H1 (cell line): Measurements from ENCODE around the gene ACTG2. TPM values are rescaled to one million over a fixed set of nuclear protein-coding genes. Genes with fewer than 3 reads are reported as not detected.

ENCODE experiments used
- HDAC2 ChIP-seq, 2 experiments: fragments of 300-600 bp in 1 of 2; sonication (generic) in 1 of 2; IDR thresholded peaks; 2 replicates each; pipeline ENCODE4 v1.6.1; 2011 to 2012; ENCODE audit warnings: low read depth in 2 of 2, low read length in 2 of 2, mild to moderate bottlenecking in 2 of 2, moderate library complexity in 2 of 2, borderline replicate concordance in 1 of 2, inconsistent platforms in 1 of 2
- polyA plus RNA-seq, 7 experiments: library from polyadenylated mRNA; depleted of rRNA in 3 of 7; stranded (reverse) in 5 of 7; unstranded in 2 of 7; fragments of >200 nt in 5 of 7; fragments of 200-250 nt in 2 of 7; gene quantifications; 1 replicate in 5 of 7; 2 replicates in 1 of 7; 4 replicates in 1 of 7; pipeline versions ENCODE4 v1.2.1 to v1.2.3, GENCODE V29; 2011 to 2013; ENCODE audit warnings: missing spikeins in 2 of 7, mixed read lengths in 2 of 7
- total RNA-seq: library from RNA; stranded (reverse); fragmentation: NEBNext Ultra II Directional; extraction: Animal tissue kit (Norgen Biotek cat#: 25700); gene quantifications from 2 replicates; pipeline ENCODE4 v1.2.1, GENCODE V29; 2021

Gene ACTG2
- total and polyA plus RNA-seq, 2 of the 8 experiments (the other 6 are each of a cell fraction or from before 2014, with no cell fraction given) = 6.2 to 13.7 TPM

- TF ChIP-seq HDAC2 (IDR thresholded peaks at IDR 0.05; ENCODE audit: borderline replicate concordance in 1 of 2, low read depth in 2 of 2, low read length in 2 of 2) = no peak
Measured at GRCh38 chr2:73915437-73915993, 22.7 kb downstream of the ACTG2 start (continued).
